K562 (cell line): ENCODE data around the gene ILF3. TPM values are rescaled to one million over a fixed set of nuclear protein-coding genes. Genes with fewer than 3 reads are reported as not detected.

ENCODE experiments used
- BCL6 ChIP-seq: fragments of 250-450 bp; sonication (Bioruptor Pico); IDR thresholded peaks from 2 replicates; pipeline ENCODE4 v1.4.0; 2020
- DPF2 ChIP-seq: fragments of 450-650 bp; IDR thresholded peaks from 2 replicates; pipeline ENCODE4 v1.6.1; 2016
- GATAD2A ChIP-seq: fragments of 450-650 bp; IDR thresholded peaks from 2 replicates; pipeline ENCODE4 v1.6.1; 2017
- IFI16 ChIP-seq: fragments of 250-450 bp; sonication (Bioruptor Pico); IDR thresholded peaks from 2 replicates; pipeline ENCODE4 v2.1.2; 2022; ENCODE audit warnings: mild to moderate bottlenecking, inconsistent platforms
- MCM7 ChIP-seq, 2 experiments: fragments of 450-650 bp; IDR thresholded peaks; 2 replicates each; pipeline ENCODE4 v1.6.1; 2016 to 2018
- MGA ChIP-seq: fragments of 450-650 bp; IDR thresholded peaks from 2 replicates; pipeline ENCODE4 v1.6.1; 2016; ENCODE audit warnings: mild to moderate bottlenecking, moderate library complexity
- NONO ChIP-seq, 2 experiments: fragments of 200-400 bp in 1 of 2; fragments of 450-650 bp in 1 of 2; formaldehyde crosslinking in 1 of 2; IDR thresholded peaks; 2 replicates each; pipeline ENCODE4 v1.6.1; 2017; ENCODE audit warnings: low read depth in 2 of 2, mild to moderate bottlenecking in 2 of 2, moderate library complexity in 2 of 2, low read length in 1 of 2
- NR2C2 ChIP-seq, 2 experiments: fragments of 200-800 bp in 1 of 2; sonication (Bioruptor generic) in 1 of 2; sonication (generic) in 1 of 2; formaldehyde crosslinking in 1 of 2; IDR thresholded peaks; 2 replicates each; pipeline versions ENCODE4 v1.6.1 to v1.8.0; 2016 to 2022; ENCODE audit warnings: mild to moderate bottlenecking in 1 of 2, missing compliant biosample characterization in 1 of 2, missing genetic modification characterization in 1 of 2, missing genetic modification reagents in 1 of 2
- PPARD ChIP-seq: fragments of 250-450 bp; sonication (Bioruptor Pico); IDR thresholded peaks from 2 replicates; pipeline ENCODE4 v1.8.0; 2022; ENCODE audit warnings: inconsistent platforms, mild to moderate bottlenecking, moderate library complexity
- PTBP1 ChIP-seq: fragments of 200-400 bp; formaldehyde crosslinking; IDR thresholded peaks from 2 replicates; pipeline ENCODE4 v1.6.1; 2017; ENCODE audit warnings: low read depth, low read length
- UBTF ChIP-seq, 2 experiments: IDR thresholded peaks; 2 replicates each; pipeline ENCODE4 v1.6.1; 2012; ENCODE audit warnings: improper control_type of control experiment in 2 of 2, low read depth in 2 of 2, low read length in 2 of 2, borderline replicate concordance in 1 of 2
- ZC3H8 ChIP-seq: fragments of 450-650 bp; IDR thresholded peaks from 2 replicates; pipeline ENCODE4 v1.6.1; 2017
- ZKSCAN1 ChIP-seq: fragments of 150-350 bp; IDR thresholded peaks from 2 replicates; pipeline ENCODE4 v1.6.1; 2016; ENCODE audit warnings: low read depth, low read length
- ZNF23 ChIP-seq: fragments of 250-450 bp; sonication (Bioruptor Pico); IDR thresholded peaks from 2 replicates; pipeline ENCODE4 v1.4.0; 2020; ENCODE audit warnings: mild to moderate bottlenecking
- ZNF24 ChIP-seq: fragments of 450-650 bp; IDR thresholded peaks from 2 replicates; pipeline ENCODE4 v1.6.1; 2016
- ZNF253 ChIP-seq: fragments of 250-450 bp; sonication (Bioruptor Pico); conservative IDR thresholded peaks from 2 replicates; pipeline ENCODE4 v1.6.1; 2021; ENCODE audit warnings: mild to moderate bottlenecking
- ZNF695 ChIP-seq: fragments of 450-650 bp; formaldehyde crosslinking; IDR thresholded peaks from 2 replicates; pipeline ENCODE4 v1.4.0; 2020; ENCODE audit warnings: mild to moderate bottlenecking, moderate library complexity
- polyA plus RNA-seq, 8 experiments: library from polyadenylated mRNA; depleted of rRNA in 4 of 8; stranded (reverse) in 5 of 8; unstranded in 3 of 8; fragments of >200 nt; fragmentation: Nextera tagmentation in 2 of 8; fragmentation: Illumina TruSeq in 1 of 8; extraction: Ambion mirVana in 2 of 8; extraction: Trizol in 1 of 8; gene quantifications; 2 replicates each; pipeline versions ENCODE4 v1.2.1 to v1.2.3, GENCODE V29; 2011 to 2014; ENCODE audit warnings: inconsistent platforms in 1 of 8, missing spikeins in 1 of 8
- total RNA-seq, 7 experiments: library from RNA; depleted of rRNA in 6 of 7; stranded (reverse); fragments of >200 nt in 6 of 7; fragmentation: Illumina TruSeq in 2 of 7; extraction: Trizol in 2 of 7; gene quantifications; 2 replicates each; pipeline versions ENCODE4 v1.2.1 to v1.2.3, GENCODE V29; 2011 to 2021; ENCODE audit warnings: low replicate concordance in 1 of 7

The ILF3 gene
- total and polyA plus RNA-seq, 9 of the 15 experiments (the other 6 are each of a cell fraction or from before 2014, with no cell fraction given): 26.0 to 453 (median 175) TPM

GRCh38 chr19:10736916-10737551 is 82.9 kb downstream of the ILF3 start (continued):
- no peak for TF ChIP-seq UBTF (IDR thresholded peaks at IDR 0.05; ENCODE audit: borderline replicate concordance in 1 of 2, low read depth in 2 of 2, low read length in 2 of 2)
- no peak for TF ChIP-seq IFI16
- no peak for TF ChIP-seq ZNF695
- TF ChIP-seq DPF2: peak; percentile 59; the same call in 1 of the 2 replicates
- no peak for TF ChIP-seq MCM7 (IDR thresholded peaks at IDR 0.05)
- TF ChIP-seq ZKSCAN1: no peak
- peak; percentile 65 for TF ChIP-seq MGA
- TF ChIP-seq PPARD: no peak
- TF ChIP-seq GATAD2A: 0 out of 2 replicates have a peak, but pooled peaks have one; percentile 55
- TF ChIP-seq ZNF23 (CRISPR knock-in tag): no peak
- TF ChIP-seq NONO (IDR thresholded peaks at IDR 0.05; ENCODE audit: low read depth in 2 of 2, low read length in 1 of 2): no peak
- no peak for TF ChIP-seq NR2C2 (CRISPR knock-in tag; IDR thresholded peaks at IDR 0.05)
- peak; percentile 39; the same call in 1 of the 2 replicates for TF ChIP-seq NR2C2 (tag; IDR thresholded peaks at IDR 0.05)
- TF ChIP-seq ZNF24: no peak
- TF ChIP-seq PTBP1: no peak
- TF ChIP-seq BCL6 (CRISPR knock-in tag): no peak
- TF ChIP-seq ZNF253 (CRISPR knock-in tag): no peak
- no peak for TF ChIP-seq ZC3H8
